ENCODE data around the gene DGKQ.

DNA sequence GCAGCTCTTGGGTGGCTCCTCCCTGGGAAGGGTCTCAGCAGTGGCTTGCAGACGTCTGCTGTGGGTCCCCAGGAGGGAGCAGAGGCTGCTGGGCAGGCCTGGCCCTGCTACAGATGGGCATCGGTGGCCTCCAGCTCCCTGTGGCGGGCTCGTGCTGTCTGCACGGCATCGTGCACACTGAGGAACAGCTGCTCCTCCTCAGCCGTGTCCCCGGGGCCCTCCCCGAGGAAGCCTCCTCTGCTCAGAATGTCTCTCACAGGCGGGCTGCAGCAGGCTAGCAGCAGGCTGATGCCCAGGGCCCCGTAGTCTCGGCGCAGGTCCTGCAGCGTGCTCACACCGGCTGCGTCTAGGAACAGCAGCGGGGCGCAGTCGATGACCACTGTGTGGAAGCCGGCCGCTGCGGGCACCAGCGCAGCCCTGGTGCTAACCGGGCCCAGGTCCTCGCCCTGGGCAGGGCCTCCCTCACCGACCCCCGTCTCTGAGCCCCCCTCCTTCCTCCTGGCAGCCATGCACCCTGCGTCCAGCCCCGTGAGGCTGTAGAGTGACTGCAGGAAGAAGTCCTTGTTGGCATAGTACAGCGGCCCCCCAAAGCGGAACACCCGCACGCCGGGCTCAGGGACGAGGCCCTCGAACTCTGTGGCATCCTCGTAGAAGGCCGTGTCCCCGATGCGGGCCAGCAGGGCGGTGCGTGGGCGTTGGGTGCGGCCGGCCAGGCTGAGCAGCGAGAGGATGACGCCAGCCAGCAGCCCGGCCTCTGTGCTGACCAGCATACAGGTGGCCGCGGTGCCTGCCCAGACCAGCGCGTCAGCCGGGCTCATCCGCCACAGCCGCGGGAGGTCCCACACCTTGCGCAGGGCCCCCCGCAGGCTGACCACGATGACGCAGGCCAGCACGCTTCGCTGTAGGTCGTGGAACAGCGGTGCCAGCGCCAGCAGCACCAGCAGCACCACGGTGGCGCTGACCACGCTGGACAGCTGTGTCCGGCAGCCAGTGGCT lies 15.7 kb upstream of the DGKQ start:
- TF ChIP-seq POLR2AphosphoS5 (IDR thresholded peaks at IDR 0.05; ENCODE audit: low read depth, low read length), result no peak
- no peak for TF ChIP-seq POLR2A (IDR thresholded peaks at IDR 0.05; ENCODE audit: low read depth, low read length)
- TF ChIP-seq SPI1 (IDR thresholded peaks at IDR 0.05; ENCODE audit: low read depth, low read length), result no peak
- TF ChIP-seq TAF1 (IDR thresholded peaks at IDR 0.05; ENCODE audit: low read depth, low read length), result no peak
- no peak for TF ChIP-seq PAX5 (IDR thresholded peaks at IDR 0.05; ENCODE audit: insufficient read depth, low read length, severe bottlenecking)
- no peak for TF ChIP-seq POU2F2 (IDR thresholded peaks at IDR 0.05; ENCODE audit: low read depth, low read length)
